ENCODE measurements around the gene PTPN7. TPM values are rescaled to one million over a fixed set of nuclear protein-coding genes. Genes with fewer than 3 reads are reported as not detected.
"Not testable (repeated sequence)": the region's sequence is repeated elsewhere in the genome, so short reads cannot be mapped to it uniquely, and the experiment has no call there.

Gene PTPN7
- polyA plus RNA-seq (ENCODE audit: insufficient read length), result 1.3 TPM
- long read RNA-seq, donor 1, result 0 reads
- long read RNA-seq, donor 2, partial matches to known transcripts, result 0 of 1 reads
- long read RNA-seq, donor 2, other reads (novel, unspliced or antisense), result 0 of 1 reads
- long read RNA-seq, donor 3, result 0 reads
- long read RNA-seq, donor 4, partial matches to known transcripts, result 0 of 1 reads
- long read RNA-seq, donor 4, other reads (novel, unspliced or antisense), result 0 of 1 reads
- long read RNA-seq, donor 5, result 0 reads
- long read RNA-seq, donor 6, result 0 reads
- long read RNA-seq, donor 7, partial matches to known transcripts, result 0 of 1 reads
- long read RNA-seq, donor 7, other reads (novel, unspliced or antisense), result 0 of 1 reads
- long read RNA-seq, donor 8, result 0 reads

DNA sequence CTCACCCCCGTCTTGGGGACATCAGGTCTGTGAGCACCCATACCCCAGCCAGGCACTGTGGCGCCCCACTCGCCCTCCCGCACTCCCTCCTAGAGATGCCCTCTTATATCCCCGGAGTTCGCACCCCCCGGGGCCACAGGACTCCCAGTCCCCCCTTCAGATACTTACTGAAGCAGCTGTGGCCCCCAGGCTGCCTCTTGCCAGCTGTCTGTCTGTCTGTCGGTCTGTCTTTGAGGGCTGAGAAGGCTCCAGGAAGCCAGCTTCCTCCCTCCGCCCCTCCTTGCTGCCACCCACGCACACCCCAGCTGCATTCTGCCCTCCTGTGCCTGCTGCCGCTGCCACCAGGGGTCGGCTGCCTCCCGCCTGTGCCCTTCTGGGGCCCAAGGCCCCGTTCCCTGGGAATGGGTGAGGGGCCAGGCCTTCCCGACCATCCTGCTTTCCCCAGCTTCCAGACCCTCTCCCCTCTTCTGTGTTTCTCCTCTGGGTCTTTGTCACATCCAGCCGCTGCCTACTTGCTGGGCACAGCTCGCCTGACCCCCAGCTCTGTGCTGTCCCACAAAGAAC, at the start of gene PTPN7:
PTPN7 (minus strand) TSS at position 226 of the 564 bp plus-strand sequence. CDS start 1,200 bp downstream, outside the sequence.
- no peak for DNase-seq

GRCh38 chr1:202208351-202208857, 48.0 kb upstream of the PTPN7 start:
- DNase-seq, result no peak

DNA sequence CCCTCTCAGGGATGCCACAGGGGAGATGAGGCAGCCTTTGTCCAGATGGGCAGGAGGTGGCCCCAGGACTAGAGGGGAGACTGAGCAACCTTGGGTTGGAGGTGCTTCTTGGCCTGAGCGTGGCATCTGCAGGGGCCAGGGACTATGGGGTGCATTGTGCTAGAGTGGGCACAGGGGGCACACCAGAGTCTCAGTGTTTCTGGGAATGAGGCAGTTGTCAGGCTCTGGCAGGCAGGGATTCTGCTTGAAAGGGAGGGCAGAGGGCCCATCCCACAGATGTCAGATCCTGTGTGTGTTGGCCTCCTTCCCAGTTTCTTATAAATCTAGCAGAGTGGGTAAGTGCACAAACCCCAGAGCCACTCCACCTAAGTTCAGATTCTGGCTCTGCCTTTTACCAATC, 46.9 kb upstream of the PTPN7 start:
- DNase-seq, result no peak

DNA sequence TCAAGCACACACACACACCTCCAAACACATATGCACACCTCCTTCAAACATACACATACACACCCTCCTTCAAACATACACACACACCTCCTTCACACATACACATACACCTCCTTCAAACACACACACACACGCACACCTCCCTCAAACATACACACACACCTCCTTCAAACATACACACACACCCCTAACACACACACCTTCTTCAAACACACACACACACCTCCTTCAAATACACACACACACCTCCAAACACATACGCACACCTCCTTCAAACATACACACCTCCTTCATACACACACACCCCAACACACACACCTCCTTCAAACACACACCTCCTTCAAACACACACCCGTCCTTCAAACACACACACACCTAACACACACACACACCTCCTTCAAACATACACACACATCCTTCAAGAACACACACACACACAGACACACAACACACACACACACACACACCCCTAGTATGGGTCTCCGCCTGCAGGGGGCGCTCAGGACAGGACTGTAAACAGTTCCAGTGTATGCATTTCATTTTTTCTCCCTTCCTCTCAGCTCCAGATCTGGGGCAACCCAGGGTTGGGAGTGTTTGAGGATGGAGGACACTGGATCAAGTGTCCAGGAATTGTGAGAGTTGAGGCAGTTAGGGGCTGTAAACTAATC, 45.3 kb upstream of the PTPN7 start:
- no peak for DNase-seq

GRCh38 chr1:202204065-202204464, 43.7 kb upstream of the PTPN7 start:
- DNase-seq, result no peak

DNA sequence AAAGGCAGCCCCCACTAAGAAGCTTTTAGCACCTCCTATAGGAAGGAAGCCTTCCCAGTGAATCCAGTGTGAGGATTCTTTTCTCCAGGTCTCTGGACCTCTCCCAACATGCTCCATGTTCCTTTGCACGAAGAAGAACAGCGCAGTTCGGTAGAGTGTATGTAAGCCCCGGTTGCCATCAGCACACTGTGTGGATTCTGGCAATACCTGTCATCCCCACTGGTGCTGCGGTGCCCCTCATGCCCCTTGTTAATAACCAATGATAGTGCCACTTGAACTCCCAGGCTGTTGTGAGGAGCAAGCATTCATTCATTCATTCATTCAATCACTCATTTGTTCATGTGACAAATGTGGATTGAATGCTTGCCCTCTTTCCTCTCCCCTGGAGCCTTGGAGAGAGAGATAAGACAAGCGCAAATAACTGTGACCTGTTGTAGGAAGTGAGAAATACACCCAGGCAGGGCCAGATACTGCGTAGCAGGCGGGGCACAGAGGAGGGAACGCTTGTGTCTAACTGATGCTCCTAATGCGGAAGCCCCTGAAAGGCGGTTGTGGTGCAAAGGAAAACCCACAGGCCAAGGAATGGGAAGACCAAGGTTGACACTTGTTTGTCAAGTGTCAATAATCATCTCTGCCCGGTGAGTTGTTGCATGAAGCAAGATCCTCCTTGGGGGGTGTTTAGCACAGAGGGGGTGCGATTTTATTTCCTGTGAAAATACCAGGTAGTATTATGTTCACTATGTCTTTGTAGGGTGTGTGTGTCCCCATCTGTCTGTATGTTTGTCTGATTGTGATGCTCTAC, 43.0 kb upstream of the PTPN7 start:
- DNase-seq, result no peak

- DNase-seq, result no peak
Measured at GRCh38 chr1:202202500-202203168, 42.2 kb upstream of the PTPN7 start.

- no peak for DNase-seq
Measured at GRCh38 chr1:202201971-202202370, 41.6 kb upstream of the PTPN7 start.

DNA sequence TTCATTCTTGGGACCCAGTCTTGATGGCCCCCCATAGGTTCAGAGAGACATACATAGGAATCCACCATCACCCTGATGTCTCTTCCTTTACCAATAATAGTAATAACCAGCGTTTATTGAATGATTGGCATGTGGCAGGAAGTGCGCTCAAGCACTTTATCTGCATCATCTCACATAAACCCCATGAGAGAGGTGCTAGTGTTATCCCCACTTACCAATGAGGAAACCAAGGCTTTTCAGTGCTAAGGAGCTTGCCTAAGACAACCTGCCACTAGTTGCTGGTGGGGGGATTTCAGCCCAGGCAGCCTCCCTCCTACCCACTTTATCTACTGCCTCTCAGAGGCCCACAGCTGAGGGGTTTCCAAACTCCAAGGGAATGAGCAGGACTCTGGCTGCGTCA, 40.9 kb upstream of the PTPN7 start:
- DNase-seq, result no peak

GRCh38 chr1:202200669-202201068, 40.3 kb upstream of the PTPN7 start:
- no peak for DNase-seq

GRCh38 chr1:202200112-202200548, 39.7 kb upstream of the PTPN7 start:
- DNase-seq, result no peak

DNA sequence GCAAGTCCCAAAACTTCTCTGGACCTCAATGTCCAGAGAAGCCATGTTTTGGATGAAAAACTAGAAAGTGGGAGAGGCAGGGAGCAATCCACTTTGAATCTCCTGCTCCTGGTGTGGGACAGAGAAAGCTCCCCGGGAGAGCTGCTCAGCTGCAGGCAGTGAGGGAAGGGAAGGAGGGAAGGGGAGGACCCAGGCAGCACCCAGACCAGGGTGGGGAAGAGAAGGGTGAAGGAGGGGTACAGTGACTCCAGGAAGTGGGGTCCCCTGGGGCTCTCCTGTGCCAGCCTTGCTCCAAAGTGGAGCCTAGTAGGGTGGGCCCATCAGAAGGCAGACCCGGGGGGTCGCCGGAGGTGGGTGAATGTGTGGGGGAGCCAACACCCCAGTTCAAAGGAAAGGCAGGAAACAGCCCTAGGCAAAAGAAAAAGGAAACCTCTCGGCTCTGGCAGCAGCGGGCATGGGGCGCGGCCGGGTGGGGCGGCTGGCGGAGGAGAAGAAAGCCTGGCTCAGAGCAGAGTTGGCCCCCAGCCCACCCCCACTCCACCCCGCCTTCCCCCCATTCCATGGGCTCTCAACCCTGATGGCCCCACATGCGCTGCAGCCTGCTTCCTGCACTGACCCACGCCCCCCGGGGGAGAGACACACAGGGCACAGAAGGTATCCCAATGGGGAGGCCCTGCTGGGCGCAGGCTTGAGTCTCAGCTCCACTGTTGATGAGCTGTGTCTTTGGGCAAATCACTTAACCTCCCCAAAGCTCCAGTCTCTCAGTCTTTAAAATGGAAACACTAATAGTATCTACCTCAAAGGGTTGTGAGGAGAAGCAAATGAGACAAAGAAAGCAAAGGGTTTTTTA, 38.9 kb upstream of the PTPN7 start:
- no peak for DNase-seq

- DNase-seq, result no peak
Measured at GRCh38 chr1:202198366-202198724, 37.9 kb upstream of the PTPN7 start.

GRCh38 chr1:202197653-202198365, 37.4 kb upstream of the PTPN7 start:
- no peak for DNase-seq

- DNase-seq, result no peak
Measured at GRCh38 chr1:202194328-202194648, 33.9 kb upstream of the PTPN7 start.

- no peak for DNase-seq
Measured at GRCh38 chr1:202193614-202194327, 33.4 kb upstream of the PTPN7 start, which contains the start of gene LGR6. Gene LGR6, plus strand, starts transcription at chr1:202193799. Its CDS starts 191 bp downstream, at chr1:202193990.

GRCh38 chr1:202192770-202193613, 32.6 kb upstream of the PTPN7 start:
- peak; percentile 43 for DNase-seq

- DNase-seq, result not testable (repeated sequence)
Measured at GRCh38 chr1:202191391-202191790, 31.0 kb upstream of the PTPN7 start.
